ENCODE measurements around the gene ERAP2. TPM values are rescaled to one million over a fixed set of nuclear protein-coding genes. Genes with fewer than 3 reads are reported as not detected.

ERAP2 gene
- total RNA-seq, 1 donor from 2014 or later: 26.6 TPM

DNA sequence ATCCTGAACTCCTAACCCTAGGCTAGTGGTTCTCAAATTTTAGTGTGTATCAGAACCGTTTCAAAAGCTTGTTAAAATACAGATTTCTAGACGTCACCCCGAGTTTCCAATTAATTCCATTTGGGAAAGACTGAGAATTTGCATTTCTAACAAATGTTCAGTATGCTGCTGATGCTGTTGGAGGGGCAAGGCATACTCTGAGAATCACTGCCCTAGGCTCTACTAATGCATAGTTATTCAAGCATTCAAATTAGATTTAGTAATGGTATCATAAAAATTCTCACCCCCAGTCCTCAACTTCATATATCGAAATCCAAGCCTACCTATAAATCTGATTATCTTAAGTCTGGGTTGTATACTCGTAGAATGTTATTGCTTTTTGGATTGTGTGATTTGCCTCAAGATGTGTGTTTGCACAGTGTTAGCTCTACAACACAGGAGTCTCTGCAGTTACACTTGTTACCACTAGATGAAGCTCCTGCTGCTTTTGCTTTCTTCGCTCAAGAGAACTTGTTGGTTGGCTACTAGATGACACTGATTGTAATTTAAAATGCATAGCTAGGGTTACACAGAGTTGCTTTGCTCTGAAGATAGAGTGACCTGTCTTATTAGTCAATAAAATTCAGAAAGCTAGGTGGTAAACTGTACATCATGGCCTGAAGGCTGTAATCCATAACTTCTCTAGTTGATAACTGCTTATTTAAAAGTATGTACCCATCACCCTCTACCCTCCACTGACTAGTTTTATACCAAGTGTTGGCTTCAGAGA, 7.5 kb upstream of the ERAP2 start:
- TF ChIP-seq, protein P1, sequence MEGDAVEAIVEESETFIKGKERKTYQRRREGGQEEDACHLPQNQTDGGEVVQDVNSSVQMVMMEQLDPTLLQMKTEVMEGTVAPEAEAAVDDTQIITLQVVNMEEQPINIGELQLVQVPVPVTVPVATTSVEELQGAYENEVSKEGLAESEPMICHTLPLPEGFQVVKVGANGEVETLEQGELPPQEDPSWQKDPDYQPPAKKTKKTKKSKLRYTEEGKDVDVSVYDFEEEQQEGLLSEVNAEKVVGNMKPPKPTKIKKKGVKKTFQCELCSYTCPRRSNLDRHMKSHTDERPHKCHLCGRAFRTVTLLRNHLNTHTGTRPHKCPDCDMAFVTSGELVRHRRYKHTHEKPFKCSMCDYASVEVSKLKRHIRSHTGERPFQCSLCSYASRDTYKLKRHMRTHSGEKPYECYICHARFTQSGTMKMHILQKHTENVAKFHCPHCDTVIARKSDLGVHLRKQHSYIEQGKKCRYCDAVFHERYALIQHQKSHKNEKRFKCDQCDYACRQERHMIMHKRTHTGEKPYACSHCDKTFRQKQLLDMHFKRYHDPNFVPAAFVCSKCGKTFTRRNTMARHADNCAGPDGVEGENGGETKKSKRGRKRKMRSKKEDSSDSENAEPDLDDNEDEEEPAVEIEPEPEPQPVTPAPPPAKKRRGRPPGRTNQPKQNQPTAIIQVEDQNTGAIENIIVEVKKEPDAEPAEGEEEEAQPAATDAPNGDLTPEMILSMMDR (IDR thresholded peaks at IDR 0.05; ENCODE audit: insufficient read depth, low read length, severe bottlenecking): peak; percentile 94

DNA sequence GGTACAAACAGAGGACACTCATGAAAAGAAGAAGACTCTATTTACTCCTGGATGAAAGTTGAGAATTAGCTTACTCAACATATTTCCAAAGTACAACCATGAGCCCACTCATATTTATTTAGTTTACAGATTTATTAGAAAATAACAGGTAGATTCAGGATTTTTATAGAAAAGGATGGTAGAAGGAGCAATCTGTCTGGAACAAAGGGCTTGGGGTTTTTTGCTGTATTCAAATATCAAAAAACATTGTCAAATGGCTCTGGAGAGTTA, 7.0 kb upstream of the ERAP2 start:
- DNase-seq (ENCODE audit: low read depth) (no peak), FAIRE-seq (no peak)
- Histone ChIP-seq H3K4me3 (ENCODE audit: low read depth, low read length) (no peak overlapping the region), H3K27me3 (ENCODE audit: control insufficient read depth, insufficient read depth, low read length) (no peaks in the 10 kb centered on the region), H3K36me3 (ENCODE audit: control insufficient read depth, insufficient read depth, low read length) (no peaks in the 10 kb centered on the region)
- TF ChIP-seq, protein P1 (IDR thresholded peaks at IDR 0.05; ENCODE audit: insufficient read depth, low read length, severe bottlenecking): no peak

More for the DNA sequence above, 7.5 kb upstream of the ERAP2 start:
- H3K36me3 ChIP-seq (ENCODE audit: control insufficient read depth, insufficient read depth, low read length): no peaks in the 10 kb centered on the region
- H3K27me3 ChIP-seq (ENCODE audit: control insufficient read depth, insufficient read depth, low read length): no peaks in the 10 kb centered on the region
- no peak for FAIRE-seq
- no peak overlapping the region for H3K4me3 ChIP-seq (ENCODE audit: low read depth, low read length)
- DNase-seq (ENCODE audit: low read depth): peak; percentile 75

DNA sequence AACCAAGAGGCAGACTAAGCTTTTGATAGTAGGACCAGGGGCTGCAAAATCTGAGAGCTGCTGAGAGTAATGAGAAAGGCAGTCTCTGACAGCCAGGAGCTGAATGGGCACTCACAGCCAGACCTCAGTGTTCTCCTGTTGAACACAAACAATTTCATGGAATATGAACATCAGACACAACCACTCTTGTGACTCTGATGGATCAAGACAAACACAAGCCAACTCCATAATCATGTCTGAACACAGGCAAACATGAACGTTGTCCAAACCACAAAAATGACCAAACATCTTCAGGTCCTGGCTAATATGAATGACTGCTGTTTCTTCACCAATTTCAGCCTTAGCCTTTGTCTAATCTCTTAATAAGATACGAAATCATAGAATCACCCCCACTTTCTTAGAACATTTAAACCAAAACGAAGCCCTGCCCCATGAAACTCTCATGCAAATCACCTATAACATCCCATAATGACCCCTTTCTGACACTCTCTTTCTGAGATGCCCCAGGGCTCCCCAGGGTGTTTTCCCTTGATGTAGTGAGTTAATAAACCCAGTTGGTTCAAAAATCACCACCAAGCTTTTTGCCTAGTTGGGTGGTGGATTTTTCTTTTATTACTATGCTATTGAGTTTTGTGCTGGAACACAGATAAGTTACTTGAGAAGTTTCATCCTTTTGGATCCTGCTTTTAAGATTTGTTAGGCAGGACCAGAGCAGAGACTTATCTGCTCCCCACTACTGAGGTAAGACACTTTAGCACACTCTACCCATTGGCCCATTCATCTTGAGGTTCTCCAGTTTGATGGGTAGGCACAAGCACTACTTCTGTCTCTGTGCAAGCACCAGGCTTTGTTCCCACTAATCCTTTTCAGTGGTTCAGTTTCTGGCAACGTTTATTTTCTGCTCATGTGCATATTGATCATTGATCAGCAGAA, 5.9 kb upstream of the ERAP2 start:
- DNase-seq (ENCODE audit: low read depth): peak; percentile 65
- H3K4me3 ChIP-seq (ENCODE audit: low read depth, low read length): no peak overlapping the region
- TF ChIP-seq, protein P1 (IDR thresholded peaks at IDR 0.05; ENCODE audit: insufficient read depth, low read length, severe bottlenecking): no peak
- H3K27me3 ChIP-seq (ENCODE audit: control insufficient read depth, insufficient read depth, low read length): no peaks in the 10 kb centered on the region
- no peaks in the 10 kb centered on the region for H3K36me3 ChIP-seq (ENCODE audit: control insufficient read depth, insufficient read depth, low read length)
- FAIRE-seq: no peak

DNA sequence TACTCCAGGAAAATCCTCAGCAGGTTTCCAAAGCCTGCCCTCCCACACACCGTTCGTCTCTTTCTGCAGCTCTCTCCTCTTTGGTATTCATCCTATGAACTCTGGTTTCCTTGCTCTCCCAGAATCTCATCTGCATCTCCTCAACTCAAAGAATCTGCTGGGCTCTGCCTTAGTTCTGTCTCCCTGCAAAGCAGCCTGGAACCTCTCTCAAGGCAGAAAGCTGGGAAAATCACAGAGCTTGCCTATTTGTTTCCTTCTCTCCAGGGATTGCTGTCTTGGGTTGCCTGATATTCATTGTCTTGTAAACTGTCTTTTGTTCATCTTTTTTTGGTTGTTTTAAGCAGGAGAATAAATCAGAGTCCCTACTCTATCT, 5.3 kb upstream of the ERAP2 start:
- H3K4me3 ChIP-seq (ENCODE audit: low read depth, low read length): no peak overlapping the region
- TF ChIP-seq, protein P1 (IDR thresholded peaks at IDR 0.05; ENCODE audit: insufficient read depth, low read length, severe bottlenecking): no peak
- FAIRE-seq (no peak), DNase-seq (ENCODE audit: low read depth) (no peak)
- H3K36me3 ChIP-seq (ENCODE audit: control insufficient read depth, insufficient read depth, low read length): no peaks in the 10 kb centered on the region
- no peaks in the 10 kb centered on the region for H3K27me3 ChIP-seq (ENCODE audit: control insufficient read depth, insufficient read depth, low read length)

DNA sequence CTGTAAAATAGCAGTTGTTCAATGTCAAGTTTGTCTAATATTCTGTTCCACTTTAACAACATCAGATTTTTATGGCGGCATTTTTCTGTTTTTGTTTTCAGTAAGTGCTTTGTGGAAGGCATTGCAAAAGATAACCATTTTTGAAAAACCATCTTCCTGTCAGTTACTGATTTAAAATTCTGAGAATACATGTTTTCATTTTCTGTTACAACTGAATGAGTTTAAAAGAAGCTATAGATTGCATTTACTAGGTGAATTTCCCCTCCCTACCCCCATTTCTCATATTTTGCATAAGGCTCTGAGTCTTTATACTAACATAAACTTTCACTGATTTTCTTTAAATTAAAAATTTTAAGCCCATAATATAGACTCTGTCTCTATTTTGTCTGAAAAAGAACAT, 4.6 kb upstream of the ERAP2 start:
- DNase-seq (ENCODE audit: low read depth) (no peak), FAIRE-seq (no peak)
- TF ChIP-seq, protein P1 (IDR thresholded peaks at IDR 0.05; ENCODE audit: insufficient read depth, low read length, severe bottlenecking): no peak
- no peaks in the 10 kb centered on the region for H3K36me3 ChIP-seq (ENCODE audit: control insufficient read depth, insufficient read depth, low read length)
- no peaks in the 10 kb centered on the region for H3K27me3 ChIP-seq (ENCODE audit: control insufficient read depth, insufficient read depth, low read length)
- H3K4me3 ChIP-seq (ENCODE audit: low read depth, low read length): no peak overlapping the region

All from bronchial epithelial cell (primary cell).